A204.1 (cell line): ENCODE measurements around the gene RPS4Y2.

ENCODE experiments used
- FAIRE-seq: peaks from 2 replicates; lab custom pipeline; 2012; peaks lifted over from hg19 to GRCh38; lab: Jason Lieb, UNC

Gene RPS4Y2

GRCh38 chrY:20755808-20756207, at the start of gene RPS4Y2:
TSS of gene RPS4Y2 (plus strand) at chrY:20756108. CDS start at chrY:20756164, 56 bp downstream.
- FAIRE-seq, result no peak

- no peak for FAIRE-seq
Measured at GRCh38 chrY:20714391-20714790, 41.5 kb upstream of the RPS4Y2 start.

- no peak for FAIRE-seq
Measured at GRCh38 chrY:20726184-20726907, 29.6 kb upstream of the RPS4Y2 start.

GRCh38 chrY:20735200-20735599, 20.7 kb upstream of the RPS4Y2 start:
- no peak for FAIRE-seq

GRCh38 chrY:20739806-20740205, 16.1 kb upstream of the RPS4Y2 start:
- FAIRE-seq, result no peak

GRCh38 chrY:20740609-20741008, 15.3 kb upstream of the RPS4Y2 start:
- no peak for FAIRE-seq

GRCh38 chrY:20745060-20745459, 10.8 kb upstream of the RPS4Y2 start:
- FAIRE-seq, result no peak

- no peak for FAIRE-seq
Measured at GRCh38 chrY:20746919-20747318, 9.0 kb upstream of the RPS4Y2 start.

GRCh38 chrY:20763869-20764268, 8.0 kb downstream of the RPS4Y2 start:
- FAIRE-seq, result no peak

GRCh38 chrY:20765117-20765516, 9.2 kb downstream of the RPS4Y2 start:
- FAIRE-seq, result no peak

- no peak for FAIRE-seq
Measured at GRCh38 chrY:20770755-20771154, 14.8 kb downstream of the RPS4Y2 start.

- FAIRE-seq, result no peak
Measured at GRCh38 chrY:20776104-20776503, 20.2 kb downstream of the RPS4Y2 start.

- no peak for FAIRE-seq
Measured at GRCh38 chrY:20780104-20780654, 24.3 kb downstream of the RPS4Y2 start.

GRCh38 chrY:20780776-20781175, 24.9 kb downstream of the RPS4Y2 start:
- FAIRE-seq, result no peak

- FAIRE-seq, result no peak
Measured at GRCh38 chrY:20781408-20781807, 25.5 kb downstream of the RPS4Y2 start.

GRCh38 chrY:20784965-20785364, 29.1 kb downstream of the RPS4Y2 start:
- no peak for FAIRE-seq

- no peak for FAIRE-seq
Measured at GRCh38 chrY:20787076-20787475, 31.2 kb downstream of the RPS4Y2 start.

GRCh38 chrY:20798351-20799049, 42.6 kb downstream of the RPS4Y2 start:
- no peak for FAIRE-seq

- no peak for FAIRE-seq
Measured at GRCh38 chrY:20802659-20803058, 46.8 kb downstream of the RPS4Y2 start.

- FAIRE-seq, result no peak
Measured at GRCh38 chrY:20806243-20806642, 50.3 kb downstream of the RPS4Y2 start.

- FAIRE-seq, result no peak
Measured at GRCh38 chrY:20813459-20813858, 57.6 kb downstream of the RPS4Y2 start.

- FAIRE-seq, result no peak
Measured at GRCh38 chrY:20814794-20815193, 58.9 kb downstream of the RPS4Y2 start.

- FAIRE-seq, result no peak
Measured at GRCh38 chrY:20817067-20817466, 61.2 kb downstream of the RPS4Y2 start.
